Epithelial cell of esophagus (primary cell): Measurements from ENCODE around the gene TMTC4.

Experiments used
- DNase-seq: peaks from one replicate; pipeline ENCODE4 v3.0.0; 2010; ENCODE audit warnings: low read depth
- H3K4me3 ChIP-seq: 2 replicates; pipeline ENCODE4 v1.5.1; 2011; ENCODE audit warnings: mild to moderate bottlenecking, low read length, control low read depth
- CTCF ChIP-seq: IDR thresholded peaks from 2 replicates; pipeline ENCODE4 v1.5.1; 2011; ENCODE audit warnings: low read depth, mild to moderate bottlenecking, low read length, control low read depth, inconsistent platforms; ENCODE audit not compliant: insufficient read depth; ENCODE audit errors: missing control alignments

Gene TMTC4

GRCh38 chr13:100667894-100668293 is 6.7 kb downstream of the TMTC4 start:
- no peak for TF ChIP-seq CTCF
- H3K4me3 ChIP-seq: no peak overlapping the region
- DNase-seq: no peak

GRCh38 chr13:100666124-100666523 is 8.5 kb downstream of the TMTC4 start:
- TF ChIP-seq CTCF: no peak
- DNase-seq: no peak
- H3K4me3 ChIP-seq: no peak overlapping the region

GRCh38 chr13:100665403-100665802 is 9.2 kb downstream of the TMTC4 start:
- no peak overlapping the region for H3K4me3 ChIP-seq
- no peak for DNase-seq
- TF ChIP-seq CTCF: no peak

GRCh38 chr13:100664171-100664900 is 10.3 kb downstream of the TMTC4 start:
- no peak overlapping the region for H3K4me3 ChIP-seq
- DNase-seq: no peak
- TF ChIP-seq CTCF: no peak

- no peak for TF ChIP-seq CTCF
- no peak for DNase-seq
- no peak overlapping the region for H3K4me3 ChIP-seq
Measured at GRCh38 chr13:100662468-100663211, 12.0 kb downstream of the TMTC4 start.

GRCh38 chr13:100660761-100661160 is 13.8 kb downstream of the TMTC4 start:
- no peak for TF ChIP-seq CTCF
- no peak overlapping the region for H3K4me3 ChIP-seq
- DNase-seq: no peak
